ENCODE data around the gene ADARB2.

The ADARB2 gene

DNA sequence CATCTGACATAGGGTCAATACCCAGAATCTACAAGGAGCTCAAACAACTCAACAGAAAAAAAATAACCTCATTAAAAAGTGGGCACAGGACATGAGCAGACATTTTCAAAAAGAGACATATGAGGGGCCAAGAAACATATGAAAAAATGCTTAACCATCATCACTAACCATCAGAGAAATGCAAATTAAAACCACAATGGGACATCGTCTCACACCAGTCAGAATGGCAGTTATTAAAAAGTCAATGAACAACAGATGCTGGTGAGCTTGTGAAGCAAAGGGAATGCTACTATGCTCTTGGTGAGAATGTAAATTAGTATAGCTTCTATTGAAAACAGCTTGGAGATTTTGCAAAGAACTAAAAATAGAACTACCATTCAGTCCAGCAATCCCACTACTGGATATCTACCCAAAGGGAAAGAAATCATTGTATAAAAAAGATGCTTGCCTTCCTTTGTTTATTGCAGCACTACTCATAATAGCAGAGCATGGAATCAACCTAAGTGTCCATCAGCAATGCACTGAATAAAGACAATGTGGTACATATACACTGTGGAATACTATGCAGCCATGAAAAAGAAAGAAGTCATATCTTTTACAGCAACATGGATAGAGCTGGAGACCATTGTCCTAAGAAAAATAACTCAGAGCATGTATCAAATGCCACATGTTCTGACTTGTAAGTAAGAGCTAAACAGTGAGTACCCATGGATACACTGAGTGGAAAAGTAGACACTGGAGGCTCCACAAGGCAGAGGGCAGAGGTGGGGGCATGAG is 139.8 kb downstream of the ADARB2 start:
- DNase-seq (ENCODE audit: low spot score) (no peak), FAIRE-seq (no peak)

- FAIRE-seq (no peak), DNase-seq (ENCODE audit: low spot score) (no peak)
Observed at GRCh38 chr10:1596482-1597099, 140.7 kb downstream of the ADARB2 start.

DNA sequence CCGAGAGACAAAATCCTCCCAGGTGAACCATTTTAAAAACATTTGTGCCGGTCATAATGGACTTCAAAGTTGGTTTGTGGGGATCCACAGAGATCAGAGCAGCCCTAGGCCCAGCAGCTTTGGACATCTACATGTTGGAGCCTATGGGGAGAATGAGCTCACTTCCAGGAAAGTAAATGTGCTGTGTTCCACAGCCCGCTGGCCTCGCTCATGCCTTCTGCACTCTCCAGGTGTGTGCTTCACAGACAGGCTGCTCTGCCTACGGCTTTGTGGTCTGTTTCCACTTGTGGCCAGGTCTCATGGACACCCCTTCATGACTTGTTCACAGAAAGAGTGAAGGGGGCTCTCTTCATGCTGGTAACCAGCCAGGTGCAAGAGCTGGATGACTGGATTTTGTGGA is 141.6 kb downstream of the ADARB2 start:
- DNase-seq (ENCODE audit: low spot score): no peak
- FAIRE-seq: no peak

GRCh38 chr10:1595242-1595600 is 142.1 kb downstream of the ADARB2 start:
- DNase-seq (ENCODE audit: low spot score): no peak
- no peak for FAIRE-seq

GRCh38 chr10:1594372-1595241 is 142.7 kb downstream of the ADARB2 start:
- DNase-seq (ENCODE audit: low spot score) (no peak), FAIRE-seq (no peak)

DNA sequence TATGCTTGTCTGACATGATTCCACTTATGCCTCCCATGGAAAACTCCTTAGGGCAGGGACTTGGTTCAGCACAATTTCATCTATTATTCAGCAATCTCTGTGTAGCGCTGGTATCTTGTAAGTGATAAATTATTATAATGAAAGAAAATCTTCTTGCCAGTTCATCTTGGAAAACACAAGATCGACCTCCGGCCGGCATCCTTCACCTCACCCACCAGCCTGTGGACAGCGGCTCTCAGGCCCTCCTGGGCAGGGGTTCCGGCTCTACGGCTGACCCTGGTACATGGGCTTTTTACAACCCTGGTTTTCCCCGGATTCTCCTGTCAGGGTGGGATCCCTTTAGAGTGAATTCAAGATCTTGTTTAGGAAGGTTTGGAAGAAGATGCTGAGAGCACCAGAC is 145.6 kb downstream of the ADARB2 start:
- DNase-seq (ENCODE audit: low spot score) (no peak), FAIRE-seq (no peak)

- no peak for FAIRE-seq
- no peak for DNase-seq (ENCODE audit: low spot score)
Observed at GRCh38 chr10:1591045-1591444, 146.3 kb downstream of the ADARB2 start.

DNA sequence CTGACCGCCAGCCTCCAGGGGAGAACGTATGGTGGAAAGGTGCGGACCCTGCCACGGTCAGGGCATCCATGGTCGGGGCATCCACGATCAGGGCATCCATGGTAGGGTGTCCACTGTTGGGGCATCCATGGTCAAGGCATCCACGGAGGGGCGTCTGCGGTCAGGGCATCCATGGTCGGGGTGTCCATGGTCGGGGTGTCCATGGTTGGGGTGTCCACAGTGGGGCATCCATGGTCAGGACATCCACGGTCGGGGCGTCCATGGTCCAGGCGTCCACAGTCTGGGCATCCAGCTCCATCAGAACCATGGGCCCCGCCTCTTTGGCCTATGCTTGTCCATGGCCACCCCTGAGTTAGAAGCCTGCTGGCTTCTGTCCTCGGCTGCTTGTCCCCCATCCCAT is 148.1 kb downstream of the ADARB2 start:
- DNase-seq (ENCODE audit: low spot score): no peak
- no peak for FAIRE-seq

DNA sequence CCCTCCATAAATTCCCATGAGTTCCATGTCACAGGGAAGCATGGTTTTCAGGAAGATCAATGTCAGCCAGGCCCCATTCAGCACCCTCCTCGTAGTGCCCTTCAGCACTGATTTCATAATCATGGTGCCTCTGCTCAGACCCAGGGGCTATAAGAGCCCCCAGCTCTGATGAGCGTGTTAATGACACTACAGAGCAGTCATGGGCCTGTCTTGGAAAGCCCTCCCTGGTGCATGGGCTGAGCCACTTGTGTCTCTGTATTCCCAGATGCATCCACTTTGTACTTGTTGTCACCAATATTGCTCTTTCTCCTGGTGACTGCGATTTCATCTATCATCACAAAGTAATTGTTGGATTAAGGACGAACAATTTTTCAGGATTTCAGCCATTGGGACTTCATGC is 154.6 kb downstream of the ADARB2 start:
- DNase-seq (ENCODE audit: low spot score): no peak
- no peak for FAIRE-seq

DNA sequence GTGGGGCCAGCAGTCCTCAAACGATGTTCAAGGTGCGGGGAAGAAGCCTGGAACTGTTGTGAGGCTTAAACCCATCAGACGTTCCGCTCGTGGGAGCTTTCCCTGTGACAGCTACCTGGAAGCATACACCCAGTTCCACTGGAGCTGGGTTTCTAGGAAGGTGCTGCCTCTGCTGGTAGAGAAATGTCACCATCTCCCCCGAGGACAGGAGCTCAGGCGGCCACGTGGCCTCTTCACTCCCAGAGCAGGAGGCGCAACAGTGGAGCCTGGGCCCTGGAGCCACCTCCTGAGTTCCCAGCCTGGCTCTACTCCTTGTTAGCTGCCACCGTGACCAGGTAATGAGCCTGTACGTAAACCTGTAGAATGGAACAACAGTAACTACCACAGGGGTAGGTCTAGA is 156.1 kb downstream of the ADARB2 start:
- DNase-seq (ENCODE audit: low spot score) (no peak), FAIRE-seq (no peak)

DNA sequence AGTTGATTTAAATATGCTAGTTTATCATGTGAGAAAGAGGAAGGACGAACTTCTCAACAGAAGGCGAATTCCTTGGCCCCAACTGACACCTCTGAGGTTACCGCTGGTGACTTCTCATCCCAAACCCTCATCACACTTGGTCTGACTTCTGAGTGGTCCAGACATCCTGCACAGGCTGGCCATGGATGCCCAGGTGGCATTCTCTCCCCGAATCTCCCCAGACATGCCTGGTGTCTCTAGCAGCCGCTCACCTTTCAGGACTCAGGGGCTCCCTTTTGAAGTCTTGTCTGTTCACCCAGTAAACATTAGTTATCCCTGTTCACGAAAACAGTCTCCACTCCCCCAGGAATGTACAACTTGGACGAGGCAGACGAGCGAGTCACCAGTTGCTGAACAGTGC is 157.7 kb downstream of the ADARB2 start:
- FAIRE-seq (no peak), DNase-seq (ENCODE audit: low spot score) (no peak)

DNA sequence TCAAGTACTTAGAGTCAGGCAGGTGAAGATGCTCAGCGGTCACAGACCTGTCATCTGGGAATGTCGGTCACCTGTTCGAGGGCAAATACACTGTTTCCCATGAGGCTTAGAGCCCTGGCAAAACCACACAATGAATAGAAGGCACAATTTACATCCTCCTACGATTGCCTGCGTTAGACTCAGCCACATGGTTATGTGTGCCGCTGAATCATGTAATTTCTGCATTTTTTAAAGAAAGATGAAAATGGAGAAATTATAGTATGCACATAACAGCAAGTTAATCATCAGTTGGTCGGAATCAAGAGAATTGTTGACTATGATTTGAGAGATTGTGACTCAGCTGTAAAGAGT is 158.2 kb downstream of the ADARB2 start:
- DNase-seq (ENCODE audit: low spot score) (no peak), FAIRE-seq (no peak)

GRCh38 chr10:1578392-1579140 is 158.8 kb downstream of the ADARB2 start:
- FAIRE-seq (no peak), DNase-seq (ENCODE audit: low spot score) (no peak)

DNA sequence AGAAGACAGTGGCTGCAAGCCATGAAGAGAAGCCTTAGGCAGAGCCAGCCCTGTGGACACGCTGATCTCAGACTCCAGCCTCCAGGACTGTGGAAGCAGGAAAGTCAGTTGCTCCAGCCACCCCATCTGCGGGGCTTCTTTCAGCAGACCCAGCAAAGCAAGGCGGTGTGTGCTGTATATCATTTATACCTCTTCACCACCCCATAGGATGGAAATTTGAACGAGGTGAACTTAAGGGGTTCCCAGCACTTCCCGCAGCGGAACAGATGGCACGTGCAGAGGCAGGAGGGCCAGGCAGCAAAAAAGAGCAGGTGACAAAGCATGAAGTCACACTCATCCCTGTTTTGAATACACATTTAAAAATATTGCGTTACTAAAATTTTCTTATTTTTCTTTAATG is 159.4 kb downstream of the ADARB2 start:
- FAIRE-seq: no peak
- DNase-seq (ENCODE audit: low spot score): no peak

GRCh38 chr10:1577373-1577770 is 160.0 kb downstream of the ADARB2 start:
- no peak for FAIRE-seq

GRCh38 chr10:1576467-1577372 is 160.6 kb downstream of the ADARB2 start:
- FAIRE-seq (no peak), DNase-seq (ENCODE audit: low spot score) (no peak)

More at GRCh38 chr10:1577373-1577770, 160.0 kb downstream of the ADARB2 start:
- DNase-seq (ENCODE audit: low spot score): no peak

GRCh38 chr10:1575481-1576244 is 161.7 kb downstream of the ADARB2 start:
- DNase-seq (ENCODE audit: low spot score) (no peak), FAIRE-seq (no peak)

GRCh38 chr10:1574719-1575118 is 162.6 kb downstream of the ADARB2 start:
- no peak for DNase-seq (ENCODE audit: low spot score)
- no peak for FAIRE-seq

GRCh38 chr10:1573981-1574380 is 163.3 kb downstream of the ADARB2 start:
- DNase-seq (ENCODE audit: low spot score) (no peak), FAIRE-seq (no peak)
